ENCODE measurements around the gene ARPC1A.

ARPC1A gene

GRCh38 chr7:99369767-99370391 lies 44.2 kb downstream of the ARPC1A start:
- TF ChIP-seq CTCF (conservative IDR thresholded peaks at IDR 0.05; ENCODE audit: low read depth, low read length), result no peak
- H3K4me3 ChIP-seq (ENCODE audit: low read depth, low read length), result no peak overlapping the region
- DNase-seq (ENCODE audit: low read depth), result no peak

- H3K4me3 ChIP-seq (ENCODE audit: low read depth, low read length), result no peak overlapping the region
- DNase-seq (ENCODE audit: low read depth), result peak; percentile 28
These were observed 45.8 kb downstream of the ARPC1A start for GRCh38 chr7:99371376-99371920.

GRCh38 chr7:99372275-99373090 lies 46.8 kb downstream of the ARPC1A start:
- DNase-seq (ENCODE audit: low read depth), result peak; percentile 74
- no peak for TF ChIP-seq CTCF (conservative IDR thresholded peaks at IDR 0.05; ENCODE audit: low read depth, low read length)
- peak overlapping the region; percentile 44 for H3K4me3 ChIP-seq (ENCODE audit: low read depth, low read length)

More at GRCh38 chr7:99371376-99371920, 45.8 kb downstream of the ARPC1A start:
- no peak for TF ChIP-seq CTCF (conservative IDR thresholded peaks at IDR 0.05; ENCODE audit: low read depth, low read length)

GRCh38 chr7:99373091-99374066 lies 47.7 kb downstream of the ARPC1A start:
- peak overlapping the region; percentile 72 for H3K4me3 ChIP-seq (ENCODE audit: low read depth, low read length)
- TF ChIP-seq CTCF (conservative IDR thresholded peaks at IDR 0.05; ENCODE audit: low read depth, low read length), result no peak
- DNase-seq (ENCODE audit: low read depth), result no peak

GRCh38 chr7:99374111-99375064 lies 48.7 kb downstream of the ARPC1A start, which contains the start of gene ARPC1B:
Gene ARPC1B (plus strand): TSS chr7:99374730. CDS start chr7:99385715, 10,985 bp downstream.
- peak within 1 kb of the TSS; percentile 72 for H3K4me3 ChIP-seq (ENCODE audit: low read depth, low read length)
- TF ChIP-seq CTCF (conservative IDR thresholded peaks at IDR 0.05; ENCODE audit: low read depth, low read length), result no peak
- peak; percentile 65 for DNase-seq (ENCODE audit: low read depth)

All from choroid plexus epithelial cell (primary cell).